Ammon's horn (tissue), 1 donor: Measurements from ENCODE around the gene GPR61.

Experiments used
- DNase-seq: peaks from one replicate; pipeline ENCODE4 v3.0.0-alpha.2; 2016; ENCODE audit warnings: low spot score

The GPR61 gene

DNA sequence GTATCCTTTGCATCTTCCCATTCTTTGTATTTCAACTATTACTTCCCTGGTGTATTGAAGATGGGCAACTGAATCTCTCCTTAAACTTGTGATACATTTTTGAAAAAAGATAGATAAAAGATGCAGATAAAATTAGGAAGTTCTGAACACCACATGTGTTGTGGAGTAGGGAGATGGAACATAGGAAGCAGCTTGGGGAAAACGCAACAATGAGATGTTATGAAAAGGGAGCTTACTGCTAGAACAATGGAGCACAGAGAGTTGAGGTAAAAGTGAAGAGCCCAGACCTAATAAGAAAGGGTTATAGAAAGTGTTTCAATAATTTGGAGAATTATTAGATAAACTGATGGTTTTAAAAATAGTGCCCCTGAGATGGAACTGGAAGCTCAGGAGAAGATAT lies 29.7 kb downstream of the GPR61 start:
- DNase-seq = no peak

DNA sequence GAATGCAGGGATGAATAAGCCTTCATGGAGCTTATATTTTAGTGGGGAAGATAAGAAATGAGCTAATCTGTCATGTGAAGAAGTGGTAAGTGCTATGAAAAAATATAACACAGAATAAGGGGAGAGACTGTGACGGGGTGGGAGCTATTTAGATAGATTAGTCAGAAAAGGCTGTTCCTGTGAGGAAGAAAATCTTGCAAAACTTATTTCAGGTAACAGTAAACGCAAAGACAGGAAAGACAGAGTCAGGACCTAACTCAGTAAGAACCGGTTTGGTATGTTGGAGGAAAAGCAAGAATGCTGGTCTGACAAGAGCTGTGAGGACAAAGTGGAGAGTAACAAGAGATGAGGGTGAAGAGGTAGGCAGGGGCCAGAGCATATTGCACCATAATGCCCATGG lies 30.7 kb downstream of the GPR61 start:
- no peak for DNase-seq

DNA sequence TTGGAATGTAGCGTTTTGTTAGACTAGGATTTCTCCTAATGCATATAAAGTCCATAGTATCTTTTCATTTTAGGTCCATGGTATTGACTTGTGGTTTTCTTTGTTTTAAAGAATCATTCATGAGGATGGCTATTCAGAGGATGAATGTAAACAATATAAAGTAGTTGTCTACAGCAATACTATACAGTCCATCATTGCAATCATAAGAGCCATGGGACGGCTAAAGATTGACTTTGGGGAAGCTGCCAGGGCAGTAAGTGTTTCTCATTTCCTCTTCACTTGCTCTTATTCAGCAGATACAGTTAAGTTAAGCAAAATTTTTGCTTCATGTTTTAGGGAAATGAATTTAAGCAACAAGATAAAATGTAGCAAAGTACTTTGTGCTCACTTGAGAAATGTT lies 34.1 kb downstream of the GPR61 start:
- DNase-seq = peak; percentile 16

DNA sequence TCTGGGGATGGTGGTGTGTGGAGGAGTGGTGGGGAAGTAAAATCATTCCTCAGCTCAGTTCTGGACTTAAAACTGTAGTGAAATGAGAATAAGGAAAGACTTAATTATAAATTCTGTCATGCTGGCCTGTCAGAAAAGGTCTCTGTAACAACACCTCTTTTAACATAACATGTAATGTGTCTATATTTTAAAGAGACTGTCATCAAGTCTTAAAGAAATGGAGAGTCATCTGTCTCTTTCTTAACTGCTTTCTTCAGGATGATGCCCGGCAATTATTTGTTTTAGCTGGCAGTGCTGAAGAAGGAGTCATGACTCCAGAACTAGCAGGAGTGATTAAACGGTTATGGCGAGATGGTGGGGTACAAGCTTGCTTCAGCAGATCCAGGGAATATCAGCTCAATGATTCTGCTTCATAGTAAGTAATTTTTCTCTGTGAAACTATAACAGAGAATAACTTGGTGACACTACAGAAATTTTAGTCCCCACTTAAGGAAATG lies 39.3 kb downstream of the GPR61 start:
- no peak for DNase-seq

DNA sequence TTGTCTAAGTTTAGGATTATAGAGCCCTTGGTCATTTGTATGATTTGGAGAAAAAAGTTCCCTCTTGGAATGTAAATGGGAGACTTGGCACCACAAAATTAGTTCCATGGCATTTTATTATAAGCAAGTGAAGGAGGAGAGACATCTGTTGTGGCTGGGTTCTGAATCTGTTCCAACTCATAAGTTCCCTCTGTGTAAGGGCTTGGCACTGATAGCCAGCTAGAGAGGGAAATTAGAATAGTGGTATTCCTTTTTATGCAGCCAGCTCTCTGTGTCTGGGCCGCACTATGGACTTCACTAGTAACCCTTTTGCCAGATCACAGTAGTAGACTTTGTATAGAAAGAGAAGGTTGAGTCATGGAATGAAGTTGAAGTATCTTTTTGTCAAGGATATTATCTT lies 39.8 kb downstream of the GPR61 start:
- peak; percentile 53 for DNase-seq

DNA sequence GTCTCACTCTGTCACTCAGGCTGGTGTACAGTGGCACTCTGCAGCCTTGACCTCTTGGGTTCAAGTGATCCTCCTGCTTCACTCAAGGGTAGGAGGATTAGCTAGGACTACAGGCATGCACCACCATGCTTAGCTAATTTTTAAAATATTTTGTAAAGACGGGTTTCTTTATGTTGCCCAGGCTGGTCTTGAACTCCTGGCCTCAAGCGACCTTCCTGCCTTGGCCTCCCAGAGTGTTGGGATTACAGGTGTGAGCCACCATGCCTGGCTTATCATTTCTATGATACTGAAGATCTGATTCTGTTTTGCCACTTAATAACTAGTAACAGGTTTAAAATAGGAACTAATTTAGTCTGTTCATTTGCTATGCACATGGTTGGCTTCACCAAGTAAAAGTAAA lies 42.3 kb downstream of the GPR61 start:
- DNase-seq = no peak

DNA sequence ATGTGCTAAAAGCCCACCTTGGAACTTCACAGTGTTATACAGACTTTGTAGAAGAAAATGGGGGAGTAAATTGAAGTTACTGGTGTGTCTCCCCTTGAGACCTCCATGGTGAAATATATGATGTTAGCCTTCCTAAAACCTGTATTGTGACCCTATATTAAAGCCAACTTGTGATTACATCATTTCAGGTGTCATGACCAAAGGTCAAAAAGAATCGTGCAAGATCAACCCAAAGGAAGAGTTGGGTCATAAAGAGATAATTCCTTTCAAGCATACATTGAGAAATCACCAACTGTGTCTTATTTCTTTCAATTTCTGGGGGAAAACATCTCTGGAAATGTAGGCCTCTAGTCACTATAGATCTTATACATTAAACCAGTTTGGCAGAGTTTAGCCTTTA lies 45.1 kb downstream of the GPR61 start:
- no peak for DNase-seq

DNA sequence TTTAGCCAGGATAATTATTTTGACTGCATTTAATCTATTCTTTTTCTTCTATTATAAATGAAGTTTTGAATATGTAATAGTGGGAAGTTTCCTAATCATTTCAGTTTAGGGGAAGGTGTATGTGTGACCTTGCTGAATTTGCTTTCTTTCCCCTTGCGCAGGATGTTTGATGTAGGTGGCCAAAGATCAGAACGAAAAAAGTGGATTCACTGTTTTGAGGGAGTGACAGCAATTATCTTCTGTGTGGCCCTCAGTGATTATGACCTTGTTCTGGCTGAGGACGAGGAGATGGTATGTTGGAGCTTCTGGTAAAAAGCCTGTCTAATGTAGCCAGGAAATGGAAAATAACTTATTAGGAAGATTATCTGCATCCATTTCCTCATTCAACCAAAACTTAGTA lies 46.4 kb downstream of the GPR61 start:
- no peak for DNase-seq

DNA sequence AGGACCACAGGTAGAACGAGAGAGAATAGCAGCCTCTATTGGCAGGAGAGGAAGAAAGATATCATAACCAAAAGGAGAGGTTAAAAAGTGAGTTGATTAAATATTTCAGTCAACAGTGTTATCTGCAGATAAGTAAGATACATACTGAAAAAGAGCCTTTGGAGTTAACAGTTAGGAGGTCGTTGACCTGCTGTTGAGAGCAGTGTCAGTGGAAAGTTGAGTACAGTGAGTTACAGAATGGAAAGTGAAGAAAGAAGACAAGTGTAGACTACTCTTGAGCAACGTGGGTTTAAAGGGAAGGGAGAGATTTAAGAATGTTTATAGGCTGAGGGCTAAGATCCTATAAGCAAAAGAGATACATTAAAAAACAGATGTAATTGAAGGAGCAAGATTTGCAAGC lies 49.5 kb downstream of the GPR61 start:
- no peak for DNase-seq

DNA sequence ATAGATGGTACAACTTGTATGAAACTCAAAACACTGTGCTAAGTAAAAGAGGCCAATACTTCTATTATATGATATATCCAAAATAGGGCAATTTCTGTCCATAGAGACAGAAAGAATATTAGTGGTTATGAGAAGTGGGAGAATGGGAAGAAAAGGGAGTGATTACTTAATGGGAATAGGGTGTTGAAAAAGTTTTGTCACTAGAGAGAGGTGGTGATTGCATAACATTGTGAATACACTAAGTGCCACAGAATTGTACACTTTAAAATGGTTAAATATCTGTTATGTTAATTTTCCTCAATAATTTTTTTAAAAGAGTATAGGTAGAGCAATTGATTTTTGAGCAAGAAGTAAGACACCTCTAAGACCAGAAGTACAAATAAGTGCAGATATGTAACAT lies 50.0 kb downstream of the GPR61 start:
- no peak for DNase-seq

DNA sequence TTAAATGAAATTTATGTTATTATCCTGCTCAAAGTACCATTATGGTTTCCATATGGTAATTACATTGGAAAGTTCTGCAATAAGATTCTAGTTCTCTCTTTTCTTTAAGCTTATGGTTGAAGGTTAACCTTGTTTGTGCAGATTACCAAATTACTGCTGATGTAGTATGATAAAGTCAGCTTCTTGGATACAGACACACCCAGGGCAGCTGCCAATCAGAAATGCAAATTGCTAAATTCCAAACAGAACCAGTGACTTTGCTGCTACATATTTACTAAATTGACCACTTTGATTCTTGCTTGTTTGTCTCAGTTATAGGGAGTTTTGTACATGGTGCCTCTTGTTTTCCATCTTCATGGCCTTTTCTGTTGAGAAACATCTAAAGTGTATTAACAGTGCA lies 53.2 kb downstream of the GPR61 start:
- no peak for DNase-seq

DNA sequence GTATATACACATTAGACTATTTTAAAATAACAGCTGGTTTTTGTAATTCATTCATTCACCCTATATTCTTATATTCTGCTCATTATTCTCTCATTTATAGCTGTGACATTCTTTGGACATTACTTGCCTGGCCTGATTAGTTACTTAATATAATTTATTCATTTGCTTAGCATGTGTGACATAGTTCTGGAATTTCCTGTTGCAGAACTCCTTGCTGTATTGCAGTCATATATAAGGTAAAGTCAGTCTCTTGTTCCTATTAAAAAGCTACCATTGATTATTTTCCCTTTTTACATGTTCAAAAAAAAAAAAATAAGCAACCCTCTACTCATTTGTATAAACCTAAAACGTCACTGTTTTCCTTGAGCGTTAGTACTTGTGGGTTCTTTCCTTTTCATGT lies 55.9 kb downstream of the GPR61 start:
- no peak for DNase-seq
